ENCODE data around the gene UAP1.

Gene UAP1

GRCh38 chr1:162561037-162561615 is 396 bp upstream of the UAP1 start:
- Histone ChIP-seq H3K36me3 (ENCODE audit: insufficient read depth, low read length) (no peaks in the 10 kb centered on the region), H3K27me3 (ENCODE audit: insufficient read depth, low read length, poor library complexity, severe bottlenecking) (no peaks in the 10 kb centered on the region), H3K9ac (ENCODE audit: low read depth, low read length, poor library complexity, severe bottlenecking) (peak overlapping the region; percentile 80), H3K79me2 (ENCODE audit: insufficient read depth, low read length) (peaks cover 45% of the 10 kb centered on the region), H3K4me2 (ENCODE audit: low read depth, low read length, poor library complexity, severe bottlenecking) (peak overlapping the region; percentile 72), H3K4me3 (ENCODE audit: low read length, poor library complexity, severe bottlenecking) (peak overlapping the region; percentile 92), H2AFZ (ENCODE audit: low read length) (peak overlapping the region; percentile 98), H4K20me1 (ENCODE audit: insufficient read depth, low read length, poor library complexity, severe bottlenecking) (peaks cover 23% of the 10 kb centered on the region), H3K9me3 (ENCODE audit: insufficient read depth, low read depth, low read length) (no peaks in the 10 kb centered on the region), H3K4me1 (ENCODE audit: insufficient read depth, low read length, poor library complexity, severe bottlenecking) (peaks cover 39% of the 10 kb centered on the region), H3F3A (ENCODE audit: low read depth) (no peaks in the 10 kb centered on the region), H3K9me2 (replicated peaks; ENCODE audit: low read depth, low read length) (no peaks in the 10 kb centered on the region)
- TF ChIP-seq EZH2phosphoT487 (IDR thresholded peaks at IDR 0.05; ENCODE audit: borderline replicate concordance) (no peak), CTCF (conservative IDR thresholded peaks at IDR 0.05; ENCODE audit: low read length) (no peak)

- Histone ChIP-seq H3F3A (ENCODE audit: low read depth) (no peaks in the 10 kb centered on the region), H3K9ac (ENCODE audit: low read depth, low read length, poor library complexity, severe bottlenecking) (peak overlapping the region; percentile 80), H3K4me2 (ENCODE audit: low read depth, low read length, poor library complexity, severe bottlenecking) (peak overlapping the region; percentile 85), H3K36me3 (ENCODE audit: insufficient read depth, low read length) (no peaks in the 10 kb centered on the region), H3K27me3 (ENCODE audit: insufficient read depth, low read length, poor library complexity, severe bottlenecking) (no peaks in the 10 kb centered on the region), H3K9me3 (ENCODE audit: insufficient read depth, low read depth, low read length) (no peaks in the 10 kb centered on the region), H3K9me2 (replicated peaks; ENCODE audit: low read depth, low read length) (no peaks in the 10 kb centered on the region), H3K4me1 (ENCODE audit: insufficient read depth, low read length, poor library complexity, severe bottlenecking) (peaks cover 48% of the 10 kb centered on the region), H2AFZ (ENCODE audit: low read length) (no peak overlapping the region; the same call in 1 of the 2 replicates), H3K79me2 (ENCODE audit: insufficient read depth, low read length) (peaks cover 51% of the 10 kb centered on the region), H3K4me3 (ENCODE audit: low read length, poor library complexity, severe bottlenecking) (peak overlapping the region; percentile 92), H4K20me1 (ENCODE audit: insufficient read depth, low read length, poor library complexity, severe bottlenecking) (peaks cover 23% of the 10 kb centered on the region)
- TF ChIP-seq EZH2phosphoT487 (IDR thresholded peaks at IDR 0.05; ENCODE audit: borderline replicate concordance) (no peak), CTCF (conservative IDR thresholded peaks at IDR 0.05; ENCODE audit: low read length) (no peak)
Observed at GRCh38 chr1:162562470-162562828, 927 bp downstream of the UAP1 start.

GRCh38 chr1:162564762-162565218 is 3.3 kb downstream of the UAP1 start:
- H3K79me2 ChIP-seq (ENCODE audit: insufficient read depth, low read length): peaks cover 68% of the 10 kb centered on the region
- H4K20me1 ChIP-seq (ENCODE audit: insufficient read depth, low read length, poor library complexity, severe bottlenecking): peaks cover 23% of the 10 kb centered on the region
- no peaks in the 10 kb centered on the region for H3K9me3 ChIP-seq (ENCODE audit: insufficient read depth, low read depth, low read length)
- H3K27me3 ChIP-seq (ENCODE audit: insufficient read depth, low read length, poor library complexity, severe bottlenecking): no peaks in the 10 kb centered on the region
- peak overlapping the region; percentile 44 for H3K9ac ChIP-seq (ENCODE audit: low read depth, low read length, poor library complexity, severe bottlenecking)
- H3K4me2 ChIP-seq (ENCODE audit: low read depth, low read length, poor library complexity, severe bottlenecking): peak overlapping the region; percentile 85
- no peaks in the 10 kb centered on the region for H3F3A ChIP-seq (ENCODE audit: low read depth)
- no peaks in the 10 kb centered on the region for H3K36me3 ChIP-seq (ENCODE audit: insufficient read depth, low read length)
- H3K4me1 ChIP-seq (ENCODE audit: insufficient read depth, low read length, poor library complexity, severe bottlenecking): peaks cover 67% of the 10 kb centered on the region
- H3K9me2 ChIP-seq (replicated peaks; ENCODE audit: low read depth, low read length): no peaks in the 10 kb centered on the region
- no peak overlapping the region for H2AFZ ChIP-seq (ENCODE audit: low read length)
- no peak for TF ChIP-seq EZH2phosphoT487 (IDR thresholded peaks at IDR 0.05; ENCODE audit: borderline replicate concordance)
- TF ChIP-seq CTCF (conservative IDR thresholded peaks at IDR 0.05; ENCODE audit: low read length): 0 out of 2 replicates have a peak, but pooled peaks have one; percentile 11
- peak overlapping the region; percentile 92 for H3K4me3 ChIP-seq (ENCODE audit: low read length, poor library complexity, severe bottlenecking)

All from Loucy (cell line).